Adrenal gland (tissue), 5 donors: Measurements from ENCODE around the gene USP49.

ENCODE experiments used
- POLR2A ChIP-seq, 2 donors: fragments of 450-650 bp; IDR thresholded peaks; one replicate each; pipeline ENCODE4 v1.6.1; 2017; ENCODE audit warnings: antibody characterized with exemption in 2 of 2, mild to moderate bottlenecking in 2 of 2, moderate library complexity in 1 of 2
- TF ChIP-seq, protein P1 (sequence below), 6 experiments: fragments of 450-650 bp in 4 of 6; fragments of 200-600 bp in 2 of 6; sonication (generic) in 1 of 6; IDR thresholded peaks; 1 replicate in 5 of 6; 2 replicates in 1 of 6; pipeline versions ENCODE4 v1.5.1 to v1.8.0; 2016 to 2021; ENCODE audit warnings: antibody characterized with exemption in 6 of 6, mild to moderate bottlenecking in 2 of 6, moderate library complexity in 1 of 6
- donor health status: DM: no; HTN: no; CAD: no.

DNA sequence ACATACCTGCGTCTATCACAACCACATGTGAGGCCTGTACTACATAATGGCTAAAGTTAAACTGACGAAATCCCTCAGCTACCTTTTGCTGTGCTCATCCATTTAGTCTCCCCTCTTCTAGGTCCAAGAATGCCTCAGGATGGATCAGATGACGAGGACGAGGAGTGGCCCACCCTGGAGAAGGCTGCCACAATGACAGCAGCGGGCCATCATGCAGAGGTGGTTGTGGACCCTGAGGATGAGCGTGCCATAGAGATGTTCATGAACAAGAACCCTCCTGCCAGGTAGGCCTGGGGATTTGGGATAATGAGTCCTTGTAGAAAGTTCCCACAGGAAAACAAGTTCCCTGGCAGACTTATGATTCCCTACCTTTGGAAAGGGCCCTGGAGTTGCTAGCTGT is 32.1 kb upstream of the USP49 start:
- TF ChIP-seq, protein P1, sequence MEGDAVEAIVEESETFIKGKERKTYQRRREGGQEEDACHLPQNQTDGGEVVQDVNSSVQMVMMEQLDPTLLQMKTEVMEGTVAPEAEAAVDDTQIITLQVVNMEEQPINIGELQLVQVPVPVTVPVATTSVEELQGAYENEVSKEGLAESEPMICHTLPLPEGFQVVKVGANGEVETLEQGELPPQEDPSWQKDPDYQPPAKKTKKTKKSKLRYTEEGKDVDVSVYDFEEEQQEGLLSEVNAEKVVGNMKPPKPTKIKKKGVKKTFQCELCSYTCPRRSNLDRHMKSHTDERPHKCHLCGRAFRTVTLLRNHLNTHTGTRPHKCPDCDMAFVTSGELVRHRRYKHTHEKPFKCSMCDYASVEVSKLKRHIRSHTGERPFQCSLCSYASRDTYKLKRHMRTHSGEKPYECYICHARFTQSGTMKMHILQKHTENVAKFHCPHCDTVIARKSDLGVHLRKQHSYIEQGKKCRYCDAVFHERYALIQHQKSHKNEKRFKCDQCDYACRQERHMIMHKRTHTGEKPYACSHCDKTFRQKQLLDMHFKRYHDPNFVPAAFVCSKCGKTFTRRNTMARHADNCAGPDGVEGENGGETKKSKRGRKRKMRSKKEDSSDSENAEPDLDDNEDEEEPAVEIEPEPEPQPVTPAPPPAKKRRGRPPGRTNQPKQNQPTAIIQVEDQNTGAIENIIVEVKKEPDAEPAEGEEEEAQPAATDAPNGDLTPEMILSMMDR (IDR thresholded peaks at IDR 0.05) = no peak
- TF ChIP-seq POLR2A (IDR thresholded peaks at IDR 0.05) = no peak
